ENCODE data around the gene MYO7B.

DNA sequence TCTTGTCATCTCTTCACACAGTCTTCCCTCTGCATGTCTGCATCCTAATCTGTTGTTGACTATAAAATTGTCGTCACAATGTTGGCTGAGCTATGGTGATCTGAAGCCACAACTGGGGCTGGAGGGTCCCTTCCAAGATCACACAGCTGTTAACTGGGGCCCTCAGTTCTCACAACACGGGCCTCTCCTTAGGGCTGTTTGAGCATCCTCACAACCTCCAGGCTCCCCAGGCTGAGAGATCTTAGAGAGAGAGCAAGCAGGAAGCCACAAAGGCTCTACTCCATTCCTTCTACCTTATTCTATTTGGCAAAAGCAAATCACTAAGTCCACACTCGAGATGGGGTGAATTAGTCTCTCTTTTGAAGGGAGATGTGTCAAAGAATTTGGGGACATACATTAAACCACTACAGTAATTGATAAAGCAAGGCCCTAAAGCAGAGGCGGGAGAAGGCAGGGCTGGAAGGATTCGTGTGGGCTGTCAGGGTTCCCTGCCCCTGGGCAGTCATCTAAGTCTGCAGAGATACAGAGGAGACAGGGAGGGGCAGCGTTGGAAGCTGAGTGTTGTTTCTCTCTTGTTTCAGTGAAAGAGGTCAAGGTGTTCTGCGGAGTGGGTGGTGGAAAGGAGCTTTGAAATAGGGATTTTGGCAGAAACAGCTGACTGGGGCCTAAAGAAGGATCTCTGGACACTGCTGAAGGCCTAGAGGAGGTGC lies 15.9 kb downstream of the MYO7B start:
- TF ChIP-seq POLR2AphosphoS5 (IDR thresholded peaks at IDR 0.05): no peak
- no peak for TF ChIP-seq EP300 (IDR thresholded peaks at IDR 0.05)
- no peak for TF ChIP-seq POLR2A (IDR thresholded peaks at IDR 0.05)
- TF ChIP-seq, protein P1, sequence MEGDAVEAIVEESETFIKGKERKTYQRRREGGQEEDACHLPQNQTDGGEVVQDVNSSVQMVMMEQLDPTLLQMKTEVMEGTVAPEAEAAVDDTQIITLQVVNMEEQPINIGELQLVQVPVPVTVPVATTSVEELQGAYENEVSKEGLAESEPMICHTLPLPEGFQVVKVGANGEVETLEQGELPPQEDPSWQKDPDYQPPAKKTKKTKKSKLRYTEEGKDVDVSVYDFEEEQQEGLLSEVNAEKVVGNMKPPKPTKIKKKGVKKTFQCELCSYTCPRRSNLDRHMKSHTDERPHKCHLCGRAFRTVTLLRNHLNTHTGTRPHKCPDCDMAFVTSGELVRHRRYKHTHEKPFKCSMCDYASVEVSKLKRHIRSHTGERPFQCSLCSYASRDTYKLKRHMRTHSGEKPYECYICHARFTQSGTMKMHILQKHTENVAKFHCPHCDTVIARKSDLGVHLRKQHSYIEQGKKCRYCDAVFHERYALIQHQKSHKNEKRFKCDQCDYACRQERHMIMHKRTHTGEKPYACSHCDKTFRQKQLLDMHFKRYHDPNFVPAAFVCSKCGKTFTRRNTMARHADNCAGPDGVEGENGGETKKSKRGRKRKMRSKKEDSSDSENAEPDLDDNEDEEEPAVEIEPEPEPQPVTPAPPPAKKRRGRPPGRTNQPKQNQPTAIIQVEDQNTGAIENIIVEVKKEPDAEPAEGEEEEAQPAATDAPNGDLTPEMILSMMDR (IDR thresholded peaks at IDR 0.05): no peak

All from gastroesophageal sphincter (tissue), 3 donors.